Measurements from ENCODE around the gene PANK4. TPM values are rescaled to one million over a fixed set of nuclear protein-coding genes. Genes with fewer than 3 reads are reported as not detected.

The PANK4 gene
- total RNA-seq, 4 donors from 2014 or later = 22.5 to 48.9 (median 37.9) TPM

GRCh38 chr1:2561446-2561845 lies 35.0 kb upstream of the PANK4 start:
- Histone ChIP-seq H3K4me1 (peaks cover 16 to 39% (median 30%) of the 10 kb centered on the region in 4 donors), H3K27ac (replicated peaks in 1 of 4) (no peak overlapping the region), H3K4me3 (no peak overlapping the region), H3K27me3 (peaks cover 0 to 7% (median 0%) of the 10 kb centered on the region in 4 donors), H3K36me3 (peaks cover 0 to 61% (median 51%) of the 10 kb centered on the region in 4 donors), H3K9me3 (no peaks in the 10 kb centered on the region)
- intact Hi-C loops (cut with DNase I) = no loop called here
- 83% methylated on average over 9 of the region's 11 CpGs for WGBS
- DNase-seq (ENCODE audit: extremely low spot score) = no peak
- TF ChIP-seq CTCF (IDR thresholded peaks at IDR 0.05) (no peak), POLR2A (IDR thresholded peaks at IDR 0.05; ENCODE audit: low read depth) (no peak), EP300 (IDR thresholded peaks at IDR 0.05) (no peak), POLR2AphosphoS5 (IDR thresholded peaks at IDR 0.05) (no peak)

GRCh38 chr1:2560299-2561073 lies 34.1 kb upstream of the PANK4 start:
- intact Hi-C loops (cut with DNase I) = no loop called here
- Histone ChIP-seq H3K4me1 (peaks cover 22 to 47% (median 36%) of the 10 kb centered on the region in 4 donors), H3K9me3 (no peaks in the 10 kb centered on the region), H3K36me3 (peaks cover 0 to 61% (median 51%) of the 10 kb centered on the region in 4 donors), H3K4me3 (no peak overlapping the region), H3K27me3 (no peaks in the 10 kb centered on the region), H3K27ac (replicated peaks in 1 of 4) (no peak overlapping the region)
- 85% methylated on average over 9 of the region's 15 CpGs for WGBS
- no peak for DNase-seq (ENCODE audit: extremely low spot score)
- TF ChIP-seq POLR2A (IDR thresholded peaks at IDR 0.05; ENCODE audit: low read depth) (no peak), POLR2AphosphoS5 (IDR thresholded peaks at IDR 0.05) (no peak), CTCF (IDR thresholded peaks at IDR 0.05) (no peak), EP300 (IDR thresholded peaks at IDR 0.05) (no peak)

- no peaks in the 10 kb centered on the region for H3K27me3 ChIP-seq
- intact Hi-C loops (cut with DNase I) = no loop called here
- H3K9me3 ChIP-seq = no peaks in the 10 kb centered on the region
- no peak overlapping the region for H3K27ac ChIP-seq (replicated peaks in 1 of 4)
- no peak for DNase-seq (ENCODE audit: extremely low spot score)
- TF ChIP-seq CTCF (IDR thresholded peaks at IDR 0.05) (no peak), EP300 (IDR thresholded peaks at IDR 0.05) (no peak), POLR2A (IDR thresholded peaks at IDR 0.05; ENCODE audit: low read depth) (no peak), POLR2AphosphoS5 (IDR thresholded peaks at IDR 0.05) (no peak)
- WGBS = 100% methylated on average over 2 of the region's 35 CpGs
- H3K36me3 ChIP-seq = peaks cover 0 to 61% (median 51%) of the 10 kb centered on the region in 4 donors
- H3K4me3 ChIP-seq = no peak overlapping the region
- peaks cover 27 to 55% (median 44%) of the 10 kb centered on the region in 4 donors for H3K4me1 ChIP-seq
Measured at GRCh38 chr1:2559509-2560298, 33.3 kb upstream of the PANK4 start.

DNA sequence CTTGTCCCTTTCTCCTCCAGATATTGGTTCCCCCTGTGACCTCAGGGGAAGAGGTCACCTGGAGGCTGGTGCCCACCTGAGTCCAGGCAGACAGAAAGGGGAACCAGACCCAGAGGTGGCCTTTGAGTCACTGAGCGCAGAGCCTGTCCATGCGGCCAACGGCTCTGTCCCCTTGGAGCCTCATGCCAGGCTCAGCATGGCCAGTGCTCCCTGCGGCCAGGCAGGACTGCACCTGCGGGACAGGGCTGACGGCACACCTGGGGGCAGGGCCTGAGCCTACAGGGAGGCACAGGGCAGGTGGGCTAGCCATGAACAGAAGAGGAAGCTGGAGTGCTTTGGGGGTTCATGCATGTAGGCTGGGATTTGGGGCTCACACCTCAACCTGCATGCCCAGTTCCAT lies 32.5 kb upstream of the PANK4 start:
- Histone ChIP-seq H3K4me1 (peaks cover 29 to 63% (median 49%) of the 10 kb centered on the region in 4 donors), H3K4me3 (no peak overlapping the region), H3K27me3 (no peaks in the 10 kb centered on the region), H3K36me3 (peaks cover 0 to 59% (median 51%) of the 10 kb centered on the region in 4 donors), H3K27ac (replicated peaks in 1 of 4) (no peak overlapping the region), H3K9me3 (no peaks in the 10 kb centered on the region)
- TF ChIP-seq POLR2AphosphoS5 (IDR thresholded peaks at IDR 0.05) = no peak
- no peak for TF ChIP-seq POLR2A (IDR thresholded peaks at IDR 0.05; ENCODE audit: low read depth)
- TF ChIP-seq EP300 (IDR thresholded peaks at IDR 0.05) = no peak
- no peak for TF ChIP-seq CTCF (IDR thresholded peaks at IDR 0.05)
- intact Hi-C loops (cut with DNase I) = no loop called here
- WGBS = 85% methylated on average over 6 of the region's 6 CpGs
- no peak for DNase-seq (ENCODE audit: extremely low spot score)

Data from esophagus muscularis mucosa (tissue), 4 donors.